Progenitor cell of endocrine pancreas (in vitro differentiated cells): ENCODE results near the gene ATRN. TPM values are rescaled to one million over a fixed set of nuclear protein-coding genes. Genes with fewer than 3 reads are reported as not detected.

Source experiments
- DNase-seq: peaks from one replicate; pipeline ENCODE4 v3.0.0; 2021; ENCODE audit warnings: low spot score; ENCODE audit not compliant: unreplicated experiment
- H3K27ac Mint-ChIP-seq: 2 replicates; pipeline ENCODE4 v1.8.0; 2021; ENCODE audit warnings: mild to moderate bottlenecking, moderate library complexity, mixed read lengths
- H3K27me3 Mint-ChIP-seq: 2 replicates; pipeline ENCODE4 v1.8.0; 2021; ENCODE audit warnings: mixed read lengths
- H3K36me3 Mint-ChIP-seq: 2 replicates; pipeline ENCODE4 v1.8.0; 2022; ENCODE audit warnings: mixed read lengths; ENCODE audit not compliant: insufficient read depth
- H3K4me1 Mint-ChIP-seq: 2 replicates; pipeline ENCODE4 v1.8.0; 2021; ENCODE audit warnings: low read depth, mixed read lengths
- H3K4me3 Mint-ChIP-seq: 2 replicates; pipeline ENCODE4 v1.8.0; 2021; ENCODE audit warnings: low read depth, mild to moderate bottlenecking, moderate library complexity, mixed read lengths
- H3K9me3 Mint-ChIP-seq: 2 replicates; pipeline ENCODE4 v1.8.0; 2021; ENCODE audit warnings: low read depth, mixed read lengths
- CTCF ChIP-seq: fragments of 200-600 bp; sonication (generic); IDR thresholded peaks from one replicate; pipeline ENCODE4 v1.5.0; 2021; ENCODE audit warnings: antibody characterized with exemption, mild to moderate bottlenecking; ENCODE audit not compliant: unreplicated experiment
- total RNA-seq: library from RNA; stranded (reverse); gene quantifications from 2 replicates; pipeline ENCODE4 v1.2.1, GENCODE V29; 2021

ATRN gene
- total RNA-seq, 1 donor from 2014 or later = 54.5 TPM

DNA sequence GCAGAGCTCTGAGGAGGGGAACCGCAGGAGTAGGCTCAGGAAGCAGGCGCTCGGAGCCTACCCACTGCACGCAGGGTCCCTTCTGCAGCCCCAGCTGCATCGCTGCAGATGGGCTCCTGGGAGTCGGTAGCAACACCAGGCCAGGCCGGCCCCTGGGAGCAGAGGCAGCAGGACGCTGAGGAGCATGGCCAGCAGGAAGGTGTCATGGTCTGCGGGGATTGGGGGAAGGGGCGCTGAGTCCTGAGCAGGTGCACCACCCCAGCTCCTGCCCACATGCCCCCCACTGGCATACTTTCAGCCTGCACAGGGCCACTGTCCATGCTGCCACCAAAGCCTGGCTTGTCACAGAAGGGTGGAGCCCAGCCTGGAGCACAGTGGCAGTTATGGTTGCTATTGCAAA, 200.1 kb downstream of the ATRN start:
- Mint-ChIP-seq H3K4me3 (no peak overlapping the region), H3K36me3 (no peaks in the 10 kb centered on the region), H3K4me1 (peaks cover 1% of the 10 kb centered on the region), H3K27ac (no peak overlapping the region), H3K9me3 (no peaks in the 10 kb centered on the region), H3K27me3 (peaks cover 50% of the 10 kb centered on the region)
- no peak for TF ChIP-seq CTCF
- no peak for DNase-seq

GRCh38 chr20:3671986-3672546, 201.2 kb downstream of the ATRN start:
- no peak for TF ChIP-seq CTCF
- Mint-ChIP-seq H3K4me1 (peaks cover 1% of the 10 kb centered on the region), H3K4me3 (no peak overlapping the region), H3K27ac (no peak overlapping the region), H3K9me3 (no peaks in the 10 kb centered on the region), H3K27me3 (peaks cover 59% of the 10 kb centered on the region), H3K36me3 (no peaks in the 10 kb centered on the region)
- no peak for DNase-seq

- TF ChIP-seq CTCF = no peak
- Mint-ChIP-seq H3K27me3 (peaks cover 61% of the 10 kb centered on the region), H3K36me3 (no peaks in the 10 kb centered on the region), H3K9me3 (no peaks in the 10 kb centered on the region), H3K27ac (no peak overlapping the region), H3K4me1 (peaks cover 1% of the 10 kb centered on the region), H3K4me3 (no peak overlapping the region)
- no peak for DNase-seq
These were observed 201.8 kb downstream of the ATRN start for GRCh38 chr20:3672547-3673171.

DNA sequence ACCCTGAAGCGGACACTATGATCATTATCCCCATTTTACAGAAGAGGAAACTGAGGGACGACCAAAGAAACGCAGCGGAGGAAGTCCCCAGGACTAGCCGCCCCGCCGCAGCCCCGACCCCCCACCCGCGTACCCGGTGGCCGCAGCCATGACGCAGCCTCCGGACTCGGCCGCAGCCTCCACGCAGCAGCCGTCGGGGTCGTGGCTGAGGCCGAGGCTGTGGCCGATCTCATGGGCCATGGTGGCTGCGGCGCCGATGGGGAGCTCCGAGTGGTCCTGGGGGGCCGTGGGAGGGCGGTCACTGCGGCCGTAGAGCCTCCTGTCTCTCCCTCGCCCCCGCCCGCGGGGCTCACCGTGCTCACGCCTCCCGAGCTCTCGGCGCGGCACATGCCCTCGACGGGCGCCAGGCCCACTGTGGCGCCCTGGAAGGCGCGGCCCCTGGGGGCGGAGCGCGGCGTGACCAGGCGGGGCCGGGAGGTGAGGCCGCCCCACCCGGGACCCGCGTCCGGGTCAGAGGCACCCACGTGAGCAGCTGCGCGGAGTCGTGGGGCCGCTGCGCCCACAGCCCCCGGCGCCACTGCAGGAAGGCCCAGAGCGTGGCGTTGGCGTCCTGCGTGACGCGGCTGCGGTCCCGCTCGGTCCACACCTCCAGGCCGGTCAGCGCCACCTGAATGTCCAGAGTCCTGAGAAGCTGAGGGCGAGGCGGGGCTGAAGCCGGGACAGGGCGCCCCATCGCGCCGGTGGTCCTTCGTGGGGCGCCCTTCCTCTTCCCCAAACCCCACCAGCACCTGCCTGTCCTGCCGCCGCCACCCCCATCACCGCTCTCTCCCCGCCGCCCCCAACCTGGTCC, 202.6 kb downstream of the ATRN start:
- no peak for DNase-seq
- Mint-ChIP-seq H3K36me3 (no peaks in the 10 kb centered on the region), H3K27me3 (peaks cover 66% of the 10 kb centered on the region), H3K9me3 (no peaks in the 10 kb centered on the region), H3K27ac (no peak overlapping the region), H3K4me1 (peaks cover 1% of the 10 kb centered on the region), H3K4me3 (no peak overlapping the region)
- TF ChIP-seq CTCF = no peak

GRCh38 chr20:3674447-3674846, 203.6 kb downstream of the ATRN start:
- no peak overlapping the region for H3K4me3 Mint-ChIP-seq
- TF ChIP-seq CTCF = no peak
- H3K9me3 Mint-ChIP-seq = no peaks in the 10 kb centered on the region
- H3K4me1 Mint-ChIP-seq = peaks cover 1% of the 10 kb centered on the region
- H3K27me3 Mint-ChIP-seq = peaks cover 72% of the 10 kb centered on the region
- peak overlapping the region; percentile 45 for H3K27ac Mint-ChIP-seq
- no peak for DNase-seq
- no peaks in the 10 kb centered on the region for H3K36me3 Mint-ChIP-seq
